GM18511 (cell line): ENCODE measurements around the gene AGFG2.
"Not testable (repeated sequence)": the region's sequence is repeated elsewhere in the genome, so short reads cannot be mapped to it uniquely, and the experiment has no call there.

Source experiments
- ATAC-seq: cut with Tn5 transposase; IDR thresholded peaks from one replicate; pipeline ENCODE4 v1.9.1; 2021; ENCODE audit warnings: mild to moderate bottlenecking, moderate library complexity; ENCODE audit not compliant: unreplicated experiment

AGFG2 gene

GRCh38 chr7:100520138-100520537 lies 18.9 kb upstream of the AGFG2 start:
- no peak for ATAC-seq

GRCh38 chr7:100521076-100521475 lies 17.9 kb upstream of the AGFG2 start:
- no peak for ATAC-seq

- not testable (repeated sequence) for ATAC-seq
These were observed 17.0 kb upstream of the AGFG2 start for GRCh38 chr7:100521909-100522593.

- ATAC-seq: not testable (repeated sequence)
These were observed 15.8 kb upstream of the AGFG2 start for GRCh38 chr7:100523192-100523591.

GRCh38 chr7:100528108-100528866 lies 10.7 kb upstream of the AGFG2 start:
- ATAC-seq: not testable (repeated sequence)

GRCh38 chr7:100532165-100533022 lies 6.6 kb upstream of the AGFG2 start:
- no peak for ATAC-seq

GRCh38 chr7:100535982-100536381 lies 3.0 kb upstream of the AGFG2 start:
- not testable (repeated sequence) for ATAC-seq

GRCh38 chr7:100536695-100537094 lies 2.3 kb upstream of the AGFG2 start:
- not testable (repeated sequence) for ATAC-seq

- no peak for ATAC-seq
These were observed 702 bp upstream of the AGFG2 start for GRCh38 chr7:100538348-100538653.

- no peak for ATAC-seq
These were observed 518 bp downstream of the AGFG2 start for GRCh38 chr7:100539436-100540006.

- no peak for ATAC-seq
These were observed 1.2 kb downstream of the AGFG2 start for GRCh38 chr7:100540073-100540723.

- ATAC-seq: not testable (repeated sequence)
These were observed 2.3 kb downstream of the AGFG2 start for GRCh38 chr7:100541309-100541708.

- no peak for ATAC-seq
These were observed 4.6 kb downstream of the AGFG2 start for GRCh38 chr7:100543586-100543985.

- ATAC-seq: no peak
These were observed 5.4 kb downstream of the AGFG2 start for GRCh38 chr7:100544386-100544785.

GRCh38 chr7:100544967-100545359 lies 6.0 kb downstream of the AGFG2 start:
- ATAC-seq: no peak

GRCh38 chr7:100545360-100546128 lies 6.5 kb downstream of the AGFG2 start:
- ATAC-seq: peak; percentile 66

GRCh38 chr7:100546129-100546925 lies 7.3 kb downstream of the AGFG2 start:
- peak; percentile 50 for ATAC-seq

GRCh38 chr7:100546926-100547800 lies 8.2 kb downstream of the AGFG2 start:
- no peak for ATAC-seq
